GM19043 (cell line): ENCODE results near the gene LIPG.

ENCODE experiments used
- ATAC-seq: cut with Tn5 transposase; IDR thresholded peaks from one replicate; pipeline ENCODE4 v1.9.1; 2021; ENCODE audit warnings: low read depth; ENCODE audit not compliant: unreplicated experiment

Gene LIPG

DNA sequence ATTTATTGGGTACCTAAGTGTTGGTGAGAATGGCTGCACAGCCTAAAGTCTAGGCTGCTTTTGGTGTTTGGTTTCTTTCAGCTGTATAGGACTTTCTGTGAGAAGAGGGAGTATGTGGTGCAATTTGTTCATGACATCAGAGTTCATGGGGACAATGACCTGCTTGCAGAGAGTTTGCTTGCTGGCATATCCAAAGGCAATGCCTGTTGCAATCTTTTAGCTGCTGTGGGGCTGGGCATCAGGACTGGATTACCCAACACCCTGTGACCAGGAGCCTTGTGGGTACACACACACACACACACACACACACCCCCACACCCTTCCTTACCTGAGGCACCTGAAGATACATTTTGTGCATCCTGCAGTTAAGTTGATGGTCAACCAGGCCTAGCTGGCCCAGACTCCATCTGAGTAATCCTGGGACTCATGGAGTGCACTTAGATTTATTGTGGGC, 68.4 kb downstream of the LIPG start:
- no peak for ATAC-seq

GRCh38 chr18:49631146-49631866, 69.4 kb downstream of the LIPG start:
- ATAC-seq, result no peak

DNA sequence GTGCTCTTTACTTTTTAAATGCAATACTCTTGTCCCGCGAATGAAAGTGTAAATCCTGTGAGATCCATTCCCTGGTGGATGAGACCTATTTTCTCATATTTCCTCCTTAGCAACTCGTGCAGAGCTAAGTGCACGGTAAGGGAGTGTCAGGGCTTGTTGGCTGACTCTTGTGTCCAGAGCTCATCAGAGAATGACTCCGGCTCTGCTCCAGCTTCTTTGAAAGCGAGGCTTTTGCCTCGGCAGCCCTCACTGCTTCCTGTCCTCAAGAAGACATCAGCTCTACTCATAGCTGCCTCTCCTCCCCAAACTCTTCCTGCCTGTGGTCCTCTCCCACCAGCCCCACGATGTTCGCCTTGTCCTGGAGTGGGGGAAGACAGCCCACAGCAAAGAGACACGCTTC, 70.7 kb downstream of the LIPG start:
- no peak for ATAC-seq

GRCh38 chr18:49638209-49638785, 76.4 kb downstream of the LIPG start:
- no peak for ATAC-seq

DNA sequence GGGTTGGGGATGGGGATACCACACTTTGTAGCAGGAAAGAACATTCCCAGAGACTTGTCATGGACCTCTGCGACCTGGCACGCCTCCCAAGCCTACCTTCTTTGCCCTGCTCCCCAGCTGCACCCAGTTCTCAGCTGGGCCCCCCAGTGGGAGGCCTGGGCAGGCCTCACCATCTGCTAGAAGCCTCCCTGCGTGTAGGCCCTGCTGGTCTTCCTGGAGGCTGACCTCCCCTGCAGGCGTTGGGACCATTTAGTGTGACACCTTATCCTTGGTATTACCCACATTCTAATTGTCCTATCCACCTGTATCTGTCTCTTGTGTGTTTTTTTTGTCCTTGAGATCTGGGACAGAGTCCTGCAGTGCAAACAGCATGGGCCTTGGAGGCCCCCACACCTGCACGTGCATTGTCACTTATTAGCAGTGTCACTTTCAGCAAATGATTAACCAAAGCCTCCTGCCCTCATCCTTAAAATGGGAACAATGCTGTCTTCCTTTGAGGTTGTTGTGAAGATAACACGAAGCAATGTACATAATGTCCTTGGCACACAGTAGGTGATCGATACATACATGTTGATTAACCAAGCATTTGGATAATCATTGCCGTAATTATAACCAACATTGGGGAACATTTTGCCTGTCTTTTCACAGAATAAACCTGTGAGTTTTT, 77.2 kb downstream of the LIPG start:
- no peak for ATAC-seq

- ATAC-seq, result no peak
Observed at GRCh38 chr18:49639643-49640391, 78.0 kb downstream of the LIPG start.

- no peak for ATAC-seq
Observed at GRCh38 chr18:49640741-49641140, 78.9 kb downstream of the LIPG start.

GRCh38 chr18:49645196-49645595, 83.3 kb downstream of the LIPG start:
- ATAC-seq, result no peak

DNA sequence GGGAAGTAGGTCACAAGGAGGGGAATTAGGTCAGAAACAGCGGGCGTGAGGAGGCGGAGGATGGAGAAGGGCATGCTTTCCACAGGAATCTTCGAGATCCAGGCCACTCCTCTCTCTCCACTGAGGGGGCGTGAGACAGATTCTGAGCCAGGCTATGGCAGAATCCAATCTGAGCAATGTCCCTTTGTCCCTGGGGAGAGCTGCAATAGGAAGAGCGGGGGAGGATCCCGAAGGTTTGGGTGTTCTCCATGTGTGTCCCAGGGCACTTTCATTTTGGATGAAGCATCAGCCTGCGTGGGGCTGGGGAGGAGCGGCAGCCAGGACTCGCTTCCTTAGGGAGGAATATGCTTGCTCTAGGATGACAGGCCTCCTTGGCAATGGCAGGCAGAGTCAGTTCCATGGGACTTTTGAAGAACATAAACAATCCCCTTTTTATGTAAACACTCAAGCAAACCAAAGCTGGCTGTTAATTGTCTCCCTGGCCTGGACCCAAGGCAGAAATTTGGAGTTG, 84.0 kb downstream of the LIPG start:
- ATAC-seq, result no peak

- ATAC-seq, result no peak
Observed at GRCh38 chr18:49646873-49647272, 85.0 kb downstream of the LIPG start.

- no peak for ATAC-seq
Observed at GRCh38 chr18:49647496-49648168, 85.8 kb downstream of the LIPG start.

GRCh38 chr18:49648326-49648725, 86.5 kb downstream of the LIPG start:
- no peak for ATAC-seq
